Gastroesophageal sphincter (tissue), 3 donors: ENCODE measurements around the gene PDZD2.

Experiments used
- CTCF ChIP-seq, 4 experiments: fragments of 200-600 bp in 2 of 4; fragments of 450-650 bp in 2 of 4; sonication (generic) in 1 of 4; IDR thresholded peaks; one replicate each; pipeline ENCODE4 v1.5.1; 2017 to 2019; ENCODE audit warnings: antibody characterized with exemption in 4 of 4, mild to moderate bottlenecking in 2 of 4, moderate library complexity in 2 of 4
- EP300 ChIP-seq: sonication (generic); formaldehyde crosslinking; IDR thresholded peaks from one replicate; pipeline ENCODE4 v1.6.1; 2017; ENCODE audit warnings: antibody characterized with exemption, mild to moderate bottlenecking

GRCh38 chr5:32135086-32135485 is 496.2 kb downstream of the PDZD2 start:
- TF ChIP-seq EP300 (no peak), CTCF (IDR thresholded peaks at IDR 0.05) (no peak)
